ENCODE data around the gene HCN3.

GRCh38 chr1:155319536-155319935 is 42.3 kb downstream of the HCN3 start:
- TF ChIP-seq, protein P1, sequence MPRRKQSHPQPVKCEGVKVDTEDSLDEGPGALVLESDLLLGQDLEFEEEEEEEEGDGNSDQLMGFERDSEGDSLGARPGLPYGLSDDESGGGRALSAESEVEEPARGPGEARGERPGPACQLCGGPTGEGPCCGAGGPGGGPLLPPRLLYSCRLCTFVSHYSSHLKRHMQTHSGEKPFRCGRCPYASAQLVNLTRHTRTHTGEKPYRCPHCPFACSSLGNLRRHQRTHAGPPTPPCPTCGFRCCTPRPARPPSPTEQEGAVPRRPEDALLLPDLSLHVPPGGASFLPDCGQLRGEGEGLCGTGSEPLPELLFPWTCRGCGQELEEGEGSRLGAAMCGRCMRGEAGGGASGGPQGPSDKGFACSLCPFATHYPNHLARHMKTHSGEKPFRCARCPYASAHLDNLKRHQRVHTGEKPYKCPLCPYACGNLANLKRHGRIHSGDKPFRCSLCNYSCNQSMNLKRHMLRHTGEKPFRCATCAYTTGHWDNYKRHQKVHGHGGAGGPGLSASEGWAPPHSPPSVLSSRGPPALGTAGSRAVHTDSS (tag by site-specific recombination; IDR thresholded peaks at IDR 0.05): no peak
- TF ChIP-seq TCF7L2 (IDR thresholded peaks at IDR 0.05; ENCODE audit: borderline replicate concordance, low read depth, low read length) (no peak), CTCF (tag by site-specific recombination; IDR thresholded peaks at IDR 0.05) (no peak), ZNF660 (tag by site-specific recombination; IDR thresholded peaks at IDR 0.05) (no peak), ZNF449 (tag by site-specific recombination; IDR thresholded peaks at IDR 0.05) (no peak)

All from HEK293 (cell line).